A549 (cell line): ENCODE data around the gene MESP1.

Source experiments
- MAFK ChIP-seq: fragments of 450-650 bp; IDR thresholded peaks from 2 replicates; pipeline ENCODE4 v1.6.1; 2014; ENCODE audit not compliant: partially characterized antibody
- MYC ChIP-seq: IDR thresholded peaks from 2 replicates; pipeline ENCODE4 v1.6.1; 2012; ENCODE audit warnings: mild to moderate bottlenecking, inconsistent platforms, low read length, improper control_type of control experiment, borderline replicate concordance
- POLR2A ChIP-seq: IDR thresholded peaks from 2 replicates; pipeline ENCODE4 v1.6.1; 2012; ENCODE audit warnings: mild to moderate bottlenecking, low read length
- TF ChIP-seq, protein P1 (sequence below): fragments of >200 bp; sonication (Bioruptor Twin); formaldehyde crosslinking; IDR thresholded peaks from 3 replicates; pipeline ENCODE4 v1.5.1; 2016
- TF ChIP-seq, protein P2 (sequence below): IDR thresholded peaks from 2 replicates; pipeline ENCODE4 v1.6.1; 2012

DNA sequence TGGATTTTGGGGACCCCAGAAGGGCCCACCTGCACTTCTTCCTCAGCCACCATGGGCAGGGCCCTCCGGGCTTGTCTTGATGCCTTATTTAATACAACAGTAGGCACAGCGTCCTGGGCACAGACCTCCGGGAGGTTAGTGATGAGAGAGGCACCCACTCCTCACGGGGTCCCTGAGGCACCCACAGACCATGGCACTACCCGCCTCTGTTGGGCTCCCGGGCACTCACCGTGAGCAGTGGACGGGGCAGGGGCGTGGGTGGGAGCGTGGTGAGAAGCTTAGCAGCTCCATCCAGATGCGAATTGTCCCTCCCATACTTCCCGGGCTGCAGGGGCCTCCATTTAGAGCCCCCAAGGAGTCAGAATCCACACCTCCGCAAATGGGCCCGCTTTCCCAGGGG lies 24.8 kb upstream of the MESP1 start:
- TF ChIP-seq, protein P1, sequence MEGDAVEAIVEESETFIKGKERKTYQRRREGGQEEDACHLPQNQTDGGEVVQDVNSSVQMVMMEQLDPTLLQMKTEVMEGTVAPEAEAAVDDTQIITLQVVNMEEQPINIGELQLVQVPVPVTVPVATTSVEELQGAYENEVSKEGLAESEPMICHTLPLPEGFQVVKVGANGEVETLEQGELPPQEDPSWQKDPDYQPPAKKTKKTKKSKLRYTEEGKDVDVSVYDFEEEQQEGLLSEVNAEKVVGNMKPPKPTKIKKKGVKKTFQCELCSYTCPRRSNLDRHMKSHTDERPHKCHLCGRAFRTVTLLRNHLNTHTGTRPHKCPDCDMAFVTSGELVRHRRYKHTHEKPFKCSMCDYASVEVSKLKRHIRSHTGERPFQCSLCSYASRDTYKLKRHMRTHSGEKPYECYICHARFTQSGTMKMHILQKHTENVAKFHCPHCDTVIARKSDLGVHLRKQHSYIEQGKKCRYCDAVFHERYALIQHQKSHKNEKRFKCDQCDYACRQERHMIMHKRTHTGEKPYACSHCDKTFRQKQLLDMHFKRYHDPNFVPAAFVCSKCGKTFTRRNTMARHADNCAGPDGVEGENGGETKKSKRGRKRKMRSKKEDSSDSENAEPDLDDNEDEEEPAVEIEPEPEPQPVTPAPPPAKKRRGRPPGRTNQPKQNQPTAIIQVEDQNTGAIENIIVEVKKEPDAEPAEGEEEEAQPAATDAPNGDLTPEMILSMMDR, result no peak
- TF ChIP-seq MYC (no peak), POLR2A (no peak), MAFK (no peak)
- TF ChIP-seq, protein P2, sequence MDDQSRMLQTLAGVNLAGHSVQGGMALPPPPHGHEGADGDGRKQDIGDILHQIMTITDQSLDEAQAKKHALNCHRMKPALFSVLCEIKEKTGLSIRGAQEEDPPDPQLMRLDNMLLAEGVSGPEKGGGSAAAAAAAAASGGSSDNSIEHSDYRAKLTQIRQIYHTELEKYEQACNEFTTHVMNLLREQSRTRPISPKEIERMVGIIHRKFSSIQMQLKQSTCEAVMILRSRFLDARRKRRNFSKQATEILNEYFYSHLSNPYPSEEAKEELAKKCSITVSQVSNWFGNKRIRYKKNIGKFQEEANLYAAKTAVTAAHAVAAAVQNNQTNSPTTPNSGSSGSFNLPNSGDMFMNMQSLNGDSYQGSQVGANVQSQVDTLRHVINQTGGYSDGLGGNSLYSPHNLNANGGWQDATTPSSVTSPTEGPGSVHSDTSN, result no peak
